Measurements from ENCODE around the gene PARN.

DNA sequence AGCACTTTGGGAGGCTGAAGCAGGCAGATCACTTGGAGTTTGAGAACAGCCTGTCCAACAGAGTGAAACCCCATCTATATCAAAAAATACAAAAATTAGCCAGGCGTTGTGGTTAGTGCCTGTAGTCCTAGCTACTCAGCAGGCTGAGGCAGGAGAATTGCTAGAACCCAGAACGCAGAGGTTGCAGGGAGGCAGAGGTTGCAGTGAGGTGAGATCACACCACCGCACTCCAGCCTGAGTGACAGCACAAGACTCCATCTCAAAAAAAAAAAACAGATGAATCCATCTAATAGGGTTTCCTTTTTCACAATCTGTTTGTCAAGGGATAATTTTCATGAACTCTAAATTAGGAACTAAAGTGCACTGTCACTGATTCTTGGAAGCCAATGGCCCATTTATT lies 99.0 kb downstream of the PARN start:
- TF ChIP-seq POLR2A (IDR thresholded peaks at IDR 0.05; ENCODE audit: low read depth, low read length) (no peak), POLR2AphosphoS5 (IDR thresholded peaks at IDR 0.05; ENCODE audit: low read depth, low read length) (no peak), TAF1 (IDR thresholded peaks at IDR 0.05; ENCODE audit: borderline replicate concordance, low read depth, low read length) (no peak)
